HEK293 (cell line): Measurements from ENCODE around the gene FEV.

Source experiments
- KLF1 ChIP-seq: fragments of 450-650 bp; formaldehyde crosslinking; IDR thresholded peaks from 2 replicates; pipeline ENCODE4 v1.5.1; 2016; ENCODE audit warnings: missing biosample characterization, missing genetic modification characterization
- RBAK ChIP-seq: fragments of 450-650 bp; formaldehyde crosslinking; IDR thresholded peaks from 2 replicates; pipeline ENCODE4 v1.5.1; 2016; ENCODE audit warnings: missing biosample characterization, missing genetic modification characterization
- YY2 ChIP-seq: fragments of 450-650 bp; formaldehyde crosslinking; IDR thresholded peaks from 2 replicates; pipeline ENCODE4 v1.5.1; 2016; ENCODE audit warnings: missing biosample characterization, missing genetic modification characterization
- ZBTB17 ChIP-seq: fragments of 450-650 bp; formaldehyde crosslinking; IDR thresholded peaks from 2 replicates; pipeline ENCODE4 v1.5.1; 2016; ENCODE audit warnings: missing biosample characterization, missing genetic modification characterization
- ZNF24 ChIP-seq: fragments of 450-650 bp; formaldehyde crosslinking; IDR thresholded peaks from 2 replicates; pipeline ENCODE4 v1.5.1; 2016; ENCODE audit warnings: missing biosample characterization, missing genetic modification characterization
- ZNF610 ChIP-seq: fragments of 450-650 bp; formaldehyde crosslinking; IDR thresholded peaks from 2 replicates; pipeline ENCODE4 v1.5.1; 2016; ENCODE audit warnings: missing biosample characterization, missing genetic modification characterization, borderline replicate concordance
- ZNF776 ChIP-seq: fragments of 450-650 bp; formaldehyde crosslinking; IDR thresholded peaks from 2 replicates; pipeline ENCODE4 v1.5.0; 2017; ENCODE audit warnings: missing biosample characterization, missing genetic modification characterization, borderline replicate concordance
- ZNF837 ChIP-seq: fragments of 450-650 bp; formaldehyde crosslinking; IDR thresholded peaks from 2 replicates; pipeline ENCODE4 v1.5.1; 2016; ENCODE audit warnings: missing biosample characterization, missing genetic modification characterization
- TF ChIP-seq, protein P1 (sequence below): fragments of 450-650 bp; formaldehyde crosslinking; IDR thresholded peaks from 2 replicates; pipeline ENCODE4 v1.5.1; 2016; ENCODE audit warnings: missing biosample characterization, missing genetic modification characterization
- TF ChIP-seq, protein P2 (sequence below): fragments of 450-650 bp; formaldehyde crosslinking; IDR thresholded peaks from 2 replicates; pipeline ENCODE4 v1.5.1; 2016; ENCODE audit warnings: missing biosample characterization, missing genetic modification characterization
- TF ChIP-seq, protein P3 (sequence below): fragments of 450-650 bp; formaldehyde crosslinking; IDR thresholded peaks from 2 replicates; pipeline ENCODE4 v1.5.1; 2016; ENCODE audit warnings: missing biosample characterization, missing genetic modification characterization
- TF ChIP-seq, protein P4 (sequence below): fragments of 450-650 bp; formaldehyde crosslinking; conservative IDR thresholded peaks from 2 replicates; pipeline ENCODE4 v1.5.1; 2016; ENCODE audit warnings: low read depth, missing biosample characterization, missing genetic modification characterization
- TF ChIP-seq, protein P5 (sequence below): fragments of 450-650 bp; formaldehyde crosslinking; IDR thresholded peaks from 2 replicates; pipeline ENCODE4 v1.5.1; 2016; ENCODE audit warnings: missing biosample characterization, missing genetic modification characterization
- TF ChIP-seq, protein P6 (sequence below): fragments of 450-650 bp; formaldehyde crosslinking; IDR thresholded peaks from 2 replicates; pipeline ENCODE4 v1.5.1; 2016; ENCODE audit warnings: missing biosample characterization, missing genetic modification characterization, low read depth

DNA sequence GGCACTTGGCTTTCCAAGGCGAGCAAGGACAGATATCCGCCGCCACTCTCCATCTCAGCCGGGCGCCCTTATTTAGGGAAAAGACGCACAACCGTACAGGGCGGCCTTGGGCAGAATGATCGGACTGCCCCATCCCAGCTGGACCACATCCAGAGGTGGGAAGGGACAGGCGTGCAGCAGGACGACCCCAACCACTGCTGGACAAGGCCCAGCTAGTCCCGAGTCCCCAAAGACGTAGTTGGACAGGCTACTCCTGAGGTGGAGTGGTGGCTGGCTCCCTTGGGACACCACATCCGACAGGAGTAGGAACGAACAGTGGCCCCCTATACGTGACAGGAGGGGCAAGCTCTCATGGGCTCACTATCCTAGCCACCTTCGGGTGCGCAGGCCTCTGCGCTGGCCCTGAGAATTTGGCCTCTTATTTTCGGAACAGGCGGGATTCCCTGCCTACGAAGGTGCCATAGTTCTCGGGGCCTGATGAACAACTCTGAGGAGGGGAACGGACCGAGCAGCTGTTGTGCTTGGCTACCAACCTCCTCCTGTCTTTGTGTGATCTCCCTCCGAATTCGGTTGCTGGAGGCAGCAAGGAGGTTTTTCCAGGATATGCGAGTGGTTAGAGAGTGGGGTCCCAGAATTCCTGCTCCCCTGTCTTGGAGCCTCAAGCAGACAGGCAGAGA is 2.3 kb downstream of the FEV start:
- no peak for TF ChIP-seq ZNF776
- TF ChIP-seq YY2: no peak
- TF ChIP-seq, protein P1, sequence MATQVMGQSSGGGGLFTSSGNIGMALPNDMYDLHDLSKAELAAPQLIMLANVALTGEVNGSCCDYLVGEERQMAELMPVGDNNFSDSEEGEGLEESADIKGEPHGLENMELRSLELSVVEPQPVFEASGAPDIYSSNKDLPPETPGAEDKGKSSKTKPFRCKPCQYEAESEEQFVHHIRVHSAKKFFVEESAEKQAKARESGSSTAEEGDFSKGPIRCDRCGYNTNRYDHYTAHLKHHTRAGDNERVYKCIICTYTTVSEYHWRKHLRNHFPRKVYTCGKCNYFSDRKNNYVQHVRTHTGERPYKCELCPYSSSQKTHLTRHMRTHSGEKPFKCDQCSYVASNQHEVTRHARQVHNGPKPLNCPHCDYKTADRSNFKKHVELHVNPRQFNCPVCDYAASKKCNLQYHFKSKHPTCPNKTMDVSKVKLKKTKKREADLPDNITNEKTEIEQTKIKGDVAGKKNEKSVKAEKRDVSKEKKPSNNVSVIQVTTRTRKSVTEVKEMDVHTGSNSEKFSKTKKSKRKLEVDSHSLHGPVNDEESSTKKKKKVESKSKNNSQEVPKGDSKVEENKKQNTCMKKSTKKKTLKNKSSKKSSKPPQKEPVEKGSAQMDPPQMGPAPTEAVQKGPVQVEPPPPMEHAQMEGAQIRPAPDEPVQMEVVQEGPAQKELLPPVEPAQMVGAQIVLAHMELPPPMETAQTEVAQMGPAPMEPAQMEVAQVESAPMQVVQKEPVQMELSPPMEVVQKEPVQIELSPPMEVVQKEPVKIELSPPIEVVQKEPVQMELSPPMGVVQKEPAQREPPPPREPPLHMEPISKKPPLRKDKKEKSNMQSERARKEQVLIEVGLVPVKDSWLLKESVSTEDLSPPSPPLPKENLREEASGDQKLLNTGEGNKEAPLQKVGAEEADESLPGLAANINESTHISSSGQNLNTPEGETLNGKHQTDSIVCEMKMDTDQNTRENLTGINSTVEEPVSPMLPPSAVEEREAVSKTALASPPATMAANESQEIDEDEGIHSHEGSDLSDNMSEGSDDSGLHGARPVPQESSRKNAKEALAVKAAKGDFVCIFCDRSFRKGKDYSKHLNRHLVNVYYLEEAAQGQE (tag by site-specific recombination): no peak
- TF ChIP-seq, protein P2, sequence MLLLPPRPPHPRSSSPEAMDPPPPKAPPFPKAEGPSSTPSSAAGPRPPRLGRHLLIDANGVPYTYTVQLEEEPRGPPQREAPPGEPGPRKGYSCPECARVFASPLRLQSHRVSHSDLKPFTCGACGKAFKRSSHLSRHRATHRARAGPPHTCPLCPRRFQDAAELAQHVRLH (tag by site-specific recombination): no peak
- TF ChIP-seq, protein P3, sequence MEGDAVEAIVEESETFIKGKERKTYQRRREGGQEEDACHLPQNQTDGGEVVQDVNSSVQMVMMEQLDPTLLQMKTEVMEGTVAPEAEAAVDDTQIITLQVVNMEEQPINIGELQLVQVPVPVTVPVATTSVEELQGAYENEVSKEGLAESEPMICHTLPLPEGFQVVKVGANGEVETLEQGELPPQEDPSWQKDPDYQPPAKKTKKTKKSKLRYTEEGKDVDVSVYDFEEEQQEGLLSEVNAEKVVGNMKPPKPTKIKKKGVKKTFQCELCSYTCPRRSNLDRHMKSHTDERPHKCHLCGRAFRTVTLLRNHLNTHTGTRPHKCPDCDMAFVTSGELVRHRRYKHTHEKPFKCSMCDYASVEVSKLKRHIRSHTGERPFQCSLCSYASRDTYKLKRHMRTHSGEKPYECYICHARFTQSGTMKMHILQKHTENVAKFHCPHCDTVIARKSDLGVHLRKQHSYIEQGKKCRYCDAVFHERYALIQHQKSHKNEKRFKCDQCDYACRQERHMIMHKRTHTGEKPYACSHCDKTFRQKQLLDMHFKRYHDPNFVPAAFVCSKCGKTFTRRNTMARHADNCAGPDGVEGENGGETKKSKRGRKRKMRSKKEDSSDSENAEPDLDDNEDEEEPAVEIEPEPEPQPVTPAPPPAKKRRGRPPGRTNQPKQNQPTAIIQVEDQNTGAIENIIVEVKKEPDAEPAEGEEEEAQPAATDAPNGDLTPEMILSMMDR (tag by site-specific recombination): no peak
- no peak for TF ChIP-seq RBAK (tag by site-specific recombination)
- TF ChIP-seq, protein P4, sequence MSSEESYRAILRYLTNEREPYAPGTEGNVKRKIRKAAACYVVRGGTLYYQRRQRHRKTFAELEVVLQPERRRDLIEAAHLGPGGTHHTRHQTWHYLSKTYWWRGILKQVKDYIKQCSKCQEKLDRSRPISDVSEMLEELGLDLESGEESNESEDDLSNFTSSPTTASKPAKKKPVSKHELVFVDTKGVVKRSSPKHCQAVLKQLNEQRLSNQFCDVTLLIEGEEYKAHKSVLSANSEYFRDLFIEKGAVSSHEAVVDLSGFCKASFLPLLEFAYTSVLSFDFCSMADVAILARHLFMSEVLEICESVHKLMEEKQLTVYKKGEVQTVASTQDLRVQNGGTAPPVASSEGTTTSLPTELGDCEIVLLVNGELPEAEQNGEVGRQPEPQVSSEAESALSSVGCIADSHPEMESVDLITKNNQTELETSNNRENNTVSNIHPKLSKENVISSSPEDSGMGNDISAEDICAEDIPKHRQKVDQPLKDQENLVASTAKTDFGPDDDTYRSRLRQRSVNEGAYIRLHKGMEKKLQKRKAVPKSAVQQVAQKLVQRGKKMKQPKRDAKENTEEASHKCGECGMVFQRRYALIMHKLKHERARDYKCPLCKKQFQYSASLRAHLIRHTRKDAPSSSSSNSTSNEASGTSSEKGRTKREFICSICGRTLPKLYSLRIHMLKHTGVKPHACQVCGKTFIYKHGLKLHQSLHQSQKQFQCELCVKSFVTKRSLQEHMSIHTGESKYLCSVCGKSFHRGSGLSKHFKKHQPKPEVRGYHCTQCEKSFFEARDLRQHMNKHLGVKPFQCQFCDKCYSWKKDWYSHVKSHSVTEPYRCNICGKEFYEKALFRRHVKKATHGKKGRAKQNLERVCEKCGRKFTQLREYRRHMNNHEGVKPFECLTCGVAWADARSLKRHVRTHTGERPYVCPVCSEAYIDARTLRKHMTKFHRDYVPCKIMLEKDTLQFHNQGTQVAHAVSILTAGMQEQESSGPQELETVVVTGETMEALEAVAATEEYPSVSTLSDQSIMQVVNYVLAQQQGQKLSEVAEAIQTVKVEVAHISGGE (tag by site-specific recombination): no peak
- no peak for TF ChIP-seq ZNF837
- no peak for TF ChIP-seq KLF1 (tag by site-specific recombination)
- no peak for TF ChIP-seq ZBTB17 (tag by site-specific recombination)
- TF ChIP-seq, protein P5, sequence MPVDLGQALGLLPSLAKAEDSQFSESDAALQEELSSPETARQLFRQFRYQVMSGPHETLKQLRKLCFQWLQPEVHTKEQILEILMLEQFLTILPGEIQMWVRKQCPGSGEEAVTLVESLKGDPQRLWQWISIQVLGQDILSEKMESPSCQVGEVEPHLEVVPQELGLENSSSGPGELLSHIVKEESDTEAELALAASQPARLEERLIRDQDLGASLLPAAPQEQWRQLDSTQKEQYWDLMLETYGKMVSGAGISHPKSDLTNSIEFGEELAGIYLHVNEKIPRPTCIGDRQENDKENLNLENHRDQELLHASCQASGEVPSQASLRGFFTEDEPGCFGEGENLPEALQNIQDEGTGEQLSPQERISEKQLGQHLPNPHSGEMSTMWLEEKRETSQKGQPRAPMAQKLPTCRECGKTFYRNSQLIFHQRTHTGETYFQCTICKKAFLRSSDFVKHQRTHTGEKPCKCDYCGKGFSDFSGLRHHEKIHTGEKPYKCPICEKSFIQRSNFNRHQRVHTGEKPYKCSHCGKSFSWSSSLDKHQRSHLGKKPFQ (tag by site-specific recombination): no peak
- TF ChIP-seq ZNF24: no peak
- no peak for TF ChIP-seq ZNF610 (tag by site-specific recombination)
- TF ChIP-seq, protein P6, sequence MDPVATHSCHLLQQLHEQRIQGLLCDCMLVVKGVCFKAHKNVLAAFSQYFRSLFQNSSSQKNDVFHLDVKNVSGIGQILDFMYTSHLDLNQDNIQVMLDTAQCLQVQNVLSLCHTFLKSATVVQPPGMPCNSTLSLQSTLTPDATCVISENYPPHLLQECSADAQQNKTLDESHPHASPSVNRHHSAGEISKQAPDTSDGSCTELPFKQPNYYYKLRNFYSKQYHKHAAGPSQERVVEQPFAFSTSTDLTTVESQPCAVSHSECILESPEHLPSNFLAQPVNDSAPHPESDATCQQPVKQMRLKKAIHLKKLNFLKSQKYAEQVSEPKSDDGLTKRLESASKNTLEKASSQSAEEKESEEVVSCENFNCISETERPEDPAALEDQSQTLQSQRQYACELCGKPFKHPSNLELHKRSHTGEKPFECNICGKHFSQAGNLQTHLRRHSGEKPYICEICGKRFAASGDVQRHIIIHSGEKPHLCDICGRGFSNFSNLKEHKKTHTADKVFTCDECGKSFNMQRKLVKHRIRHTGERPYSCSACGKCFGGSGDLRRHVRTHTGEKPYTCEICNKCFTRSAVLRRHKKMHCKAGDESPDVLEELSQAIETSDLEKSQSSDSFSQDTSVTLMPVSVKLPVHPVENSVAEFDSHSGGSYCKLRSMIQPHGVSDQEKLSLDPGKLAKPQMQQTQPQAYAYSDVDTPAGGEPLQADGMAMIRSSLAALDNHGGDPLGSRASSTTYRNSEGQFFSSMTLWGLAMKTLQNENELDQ: no peak
